HEK293 (cell line): ENCODE data around the gene MTFP1.
A peak's percentile ranks its signal among the peaks of the same experiment; 100 is the strongest.

Experiments
- GLI4 ChIP-seq: fragments of 450-650 bp; formaldehyde crosslinking; IDR thresholded peaks from 2 replicates; pipeline ENCODE4 v1.5.1; 2016; ENCODE audit warnings: missing biosample characterization, missing genetic modification characterization
- GLIS2 ChIP-seq: fragments of 450-650 bp; formaldehyde crosslinking; IDR thresholded peaks from 2 replicates; pipeline ENCODE4 v1.5.1; 2016; ENCODE audit warnings: missing biosample characterization, missing genetic modification characterization
- MEIS1 ChIP-seq: sonication (generic); formaldehyde crosslinking; IDR thresholded peaks from 2 replicates; pipeline ENCODE4 v1.8.1; 2022; ENCODE audit warnings: missing genetic modification reagents, mild to moderate bottlenecking, borderline replicate concordance
- OSR2 ChIP-seq: fragments of 450-650 bp; formaldehyde crosslinking; IDR thresholded peaks from 2 replicates; pipeline ENCODE4 v1.5.1; 2016; ENCODE audit warnings: missing biosample characterization, missing genetic modification characterization
- SCRT1 ChIP-seq: fragments of 450-650 bp; formaldehyde crosslinking; IDR thresholded peaks from 2 replicates; pipeline ENCODE4 v1.5.1; 2016; ENCODE audit warnings: missing biosample characterization, missing genetic modification characterization, borderline replicate concordance
- ZBTB1 ChIP-seq: fragments of 450-650 bp; formaldehyde crosslinking; IDR thresholded peaks from 2 replicates; pipeline ENCODE4 v1.5.1; 2016; ENCODE audit warnings: missing biosample characterization, missing genetic modification characterization
- ZBTB8A ChIP-seq: fragments of 450-650 bp; formaldehyde crosslinking; IDR thresholded peaks from 2 replicates; pipeline ENCODE4 v1.5.1; 2016; ENCODE audit warnings: missing biosample characterization, missing genetic modification characterization
- ZFHX2 ChIP-seq: fragments of 450-650 bp; formaldehyde crosslinking; conservative IDR thresholded peaks from 2 replicates; pipeline ENCODE4 v1.5.1; 2016; ENCODE audit warnings: missing biosample characterization, missing genetic modification characterization
- ZNF121 ChIP-seq: fragments of 450-650 bp; formaldehyde crosslinking; IDR thresholded peaks from 2 replicates; pipeline ENCODE4 v1.5.1; 2016; ENCODE audit warnings: missing biosample characterization, missing genetic modification characterization
- ZNF155 ChIP-seq: fragments of 450-650 bp; formaldehyde crosslinking; IDR thresholded peaks from 2 replicates; pipeline ENCODE4 v1.5.1; 2016; ENCODE audit warnings: missing biosample characterization, missing genetic modification characterization
- ZNF175 ChIP-seq: fragments of 450-650 bp; formaldehyde crosslinking; IDR thresholded peaks from 2 replicates; pipeline ENCODE4 v1.5.1; 2016; ENCODE audit warnings: missing biosample characterization, missing genetic modification characterization
- ZNF292 ChIP-seq: fragments of 450-650 bp; formaldehyde crosslinking; IDR thresholded peaks from 2 replicates; pipeline ENCODE4 v1.5.1; 2016; ENCODE audit warnings: low read depth, missing biosample characterization, missing genetic modification characterization, borderline replicate concordance
- ZNF302 ChIP-seq: fragments of 450-650 bp; formaldehyde crosslinking; IDR thresholded peaks from 2 replicates; pipeline ENCODE4 v1.5.1; 2016; ENCODE audit warnings: missing biosample characterization, missing genetic modification characterization, low read depth
- ZNF426 ChIP-seq: fragments of 450-650 bp; formaldehyde crosslinking; IDR thresholded peaks from 2 replicates; pipeline ENCODE4 v1.5.1; 2017; ENCODE audit warnings: missing biosample characterization, missing genetic modification characterization, mild to moderate bottlenecking, inconsistent platforms, moderate library complexity
- ZNF529 ChIP-seq: fragments of 450-650 bp; formaldehyde crosslinking; IDR thresholded peaks from 2 replicates; pipeline ENCODE4 v1.5.1; 2017; ENCODE audit warnings: missing genetic modification characterization, missing biosample characterization; ENCODE audit not compliant: insufficient replicate concordance
- ZNF792 ChIP-seq: fragments of 450-650 bp; formaldehyde crosslinking; IDR thresholded peaks from 2 replicates; pipeline ENCODE4 v1.5.1; 2016; ENCODE audit warnings: missing biosample characterization, missing genetic modification characterization
- TF ChIP-seq, protein P1 (sequence below): fragments of 450-650 bp; formaldehyde crosslinking; IDR thresholded peaks from 2 replicates; pipeline ENCODE4 v1.5.1; 2016; ENCODE audit warnings: missing biosample characterization, missing genetic modification characterization
- TF ChIP-seq, protein P2 (sequence below): sonication (generic); formaldehyde crosslinking; IDR thresholded peaks from 2 replicates; pipeline ENCODE4 v1.8.1; 2022; ENCODE audit warnings: mild to moderate bottlenecking, moderate library complexity, missing genetic modification reagents
- TF ChIP-seq, protein P3 (sequence below): fragments of 450-650 bp; formaldehyde crosslinking; IDR thresholded peaks from 2 replicates; pipeline ENCODE4 v1.5.1; 2016; ENCODE audit warnings: missing biosample characterization, missing genetic modification characterization
- TF ChIP-seq, protein P4 (sequence below): fragments of 450-650 bp; formaldehyde crosslinking; IDR thresholded peaks from 2 replicates; pipeline ENCODE4 v1.5.1; 2017; ENCODE audit warnings: missing biosample characterization, mild to moderate bottlenecking, missing genetic modification characterization, moderate library complexity
- TF ChIP-seq, protein P5 (sequence below): fragments of 450-650 bp; formaldehyde crosslinking; IDR thresholded peaks from 2 replicates; pipeline ENCODE4 v1.5.1; 2016; ENCODE audit warnings: missing biosample characterization, missing genetic modification characterization

MTFP1 gene

DNA sequence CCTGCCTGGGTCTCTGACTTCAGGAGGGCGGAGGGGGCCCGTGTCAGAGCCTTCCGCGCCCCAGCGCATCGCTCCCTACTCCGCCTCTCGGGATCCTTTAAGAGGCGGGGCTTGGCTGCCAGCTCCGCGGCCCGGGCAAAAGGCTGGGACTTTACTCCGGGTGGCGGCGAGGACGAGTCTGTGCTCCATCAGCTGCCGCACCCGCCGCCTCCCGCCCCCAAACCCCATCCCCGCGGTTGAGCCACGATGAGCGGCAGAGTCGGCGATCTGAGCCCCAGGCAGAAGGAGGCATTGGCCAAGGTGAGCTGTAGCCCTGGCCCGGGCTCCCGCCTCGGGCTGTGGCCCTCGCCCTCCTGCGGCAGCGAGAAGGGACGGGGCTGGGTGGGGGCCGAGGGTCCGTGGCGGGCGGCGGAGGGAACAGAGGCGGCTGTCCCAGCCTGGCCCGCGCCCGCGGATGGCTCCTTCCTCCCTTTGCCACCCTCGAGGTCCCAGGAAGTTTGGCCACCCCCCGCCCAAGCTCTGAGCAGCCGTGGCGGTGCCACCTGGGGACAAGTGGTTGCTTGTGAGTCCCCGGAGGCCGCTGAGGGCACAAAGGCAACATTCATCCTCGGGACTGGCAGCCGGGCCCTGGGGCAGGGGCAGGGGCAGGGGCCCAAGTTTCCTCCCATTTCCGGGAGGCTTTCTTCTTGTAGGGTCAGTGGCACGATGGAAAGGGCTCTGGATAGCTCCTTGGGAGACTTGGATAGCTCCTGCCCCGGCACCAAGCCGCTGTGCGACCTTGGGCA, 28.5 kb upstream of the MTFP1 start, which contains the start of gene SEC14L2 (continued):
- TF ChIP-seq, protein P1, sequence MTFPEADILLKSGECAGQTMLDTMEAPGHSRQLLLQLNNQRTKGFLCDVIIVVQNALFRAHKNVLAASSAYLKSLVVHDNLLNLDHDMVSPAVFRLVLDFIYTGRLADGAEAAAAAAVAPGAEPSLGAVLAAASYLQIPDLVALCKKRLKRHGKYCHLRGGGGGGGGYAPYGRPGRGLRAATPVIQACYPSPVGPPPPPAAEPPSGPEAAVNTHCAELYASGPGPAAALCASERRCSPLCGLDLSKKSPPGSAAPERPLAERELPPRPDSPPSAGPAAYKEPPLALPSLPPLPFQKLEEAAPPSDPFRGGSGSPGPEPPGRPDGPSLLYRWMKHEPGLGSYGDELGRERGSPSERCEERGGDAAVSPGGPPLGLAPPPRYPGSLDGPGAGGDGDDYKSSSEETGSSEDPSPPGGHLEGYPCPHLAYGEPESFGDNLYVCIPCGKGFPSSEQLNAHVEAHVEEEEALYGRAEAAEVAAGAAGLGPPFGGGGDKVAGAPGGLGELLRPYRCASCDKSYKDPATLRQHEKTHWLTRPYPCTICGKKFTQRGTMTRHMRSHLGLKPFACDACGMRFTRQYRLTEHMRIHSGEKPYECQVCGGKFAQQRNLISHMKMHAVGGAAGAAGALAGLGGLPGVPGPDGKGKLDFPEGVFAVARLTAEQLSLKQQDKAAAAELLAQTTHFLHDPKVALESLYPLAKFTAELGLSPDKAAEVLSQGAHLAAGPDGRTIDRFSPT (tag by site-specific recombination): peak; percentile 56; the same call in 1 of the 2 replicates
- TF ChIP-seq, protein P2, sequence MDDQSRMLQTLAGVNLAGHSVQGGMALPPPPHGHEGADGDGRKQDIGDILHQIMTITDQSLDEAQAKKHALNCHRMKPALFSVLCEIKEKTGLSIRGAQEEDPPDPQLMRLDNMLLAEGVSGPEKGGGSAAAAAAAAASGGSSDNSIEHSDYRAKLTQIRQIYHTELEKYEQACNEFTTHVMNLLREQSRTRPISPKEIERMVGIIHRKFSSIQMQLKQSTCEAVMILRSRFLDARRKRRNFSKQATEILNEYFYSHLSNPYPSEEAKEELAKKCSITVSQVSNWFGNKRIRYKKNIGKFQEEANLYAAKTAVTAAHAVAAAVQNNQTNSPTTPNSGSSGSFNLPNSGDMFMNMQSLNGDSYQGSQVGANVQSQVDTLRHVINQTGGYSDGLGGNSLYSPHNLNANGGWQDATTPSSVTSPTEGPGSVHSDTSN (CRISPR knock-in tag): no peak
- TF ChIP-seq ZNF302 (tag by site-specific recombination) (no peak), ZNF292 (tag by site-specific recombination) (no peak), ZNF529 (tag by site-specific recombination) (no peak), ZNF175 (tag by site-specific recombination) (no peak), SCRT1 (tag by site-specific recombination) (no peak), OSR2 (tag by site-specific recombination) (no peak), GLIS2 (peak; percentile 69; the same call in 1 of the 2 replicates), GLI4 (no peak), ZFHX2 (tag by site-specific recombination) (no peak; the same call in 1 of the 2 replicates), ZNF121 (tag by site-specific recombination) (no peak), ZNF426 (no peak), ZNF155 (tag by site-specific recombination) (no peak), MEIS1 (CRISPR knock-in tag) (no peak), ZNF792 (tag by site-specific recombination) (no peak), ZBTB8A (tag by site-specific recombination) (peak; percentile 86), ZBTB1 (no peak)
- TF ChIP-seq, protein P3, sequence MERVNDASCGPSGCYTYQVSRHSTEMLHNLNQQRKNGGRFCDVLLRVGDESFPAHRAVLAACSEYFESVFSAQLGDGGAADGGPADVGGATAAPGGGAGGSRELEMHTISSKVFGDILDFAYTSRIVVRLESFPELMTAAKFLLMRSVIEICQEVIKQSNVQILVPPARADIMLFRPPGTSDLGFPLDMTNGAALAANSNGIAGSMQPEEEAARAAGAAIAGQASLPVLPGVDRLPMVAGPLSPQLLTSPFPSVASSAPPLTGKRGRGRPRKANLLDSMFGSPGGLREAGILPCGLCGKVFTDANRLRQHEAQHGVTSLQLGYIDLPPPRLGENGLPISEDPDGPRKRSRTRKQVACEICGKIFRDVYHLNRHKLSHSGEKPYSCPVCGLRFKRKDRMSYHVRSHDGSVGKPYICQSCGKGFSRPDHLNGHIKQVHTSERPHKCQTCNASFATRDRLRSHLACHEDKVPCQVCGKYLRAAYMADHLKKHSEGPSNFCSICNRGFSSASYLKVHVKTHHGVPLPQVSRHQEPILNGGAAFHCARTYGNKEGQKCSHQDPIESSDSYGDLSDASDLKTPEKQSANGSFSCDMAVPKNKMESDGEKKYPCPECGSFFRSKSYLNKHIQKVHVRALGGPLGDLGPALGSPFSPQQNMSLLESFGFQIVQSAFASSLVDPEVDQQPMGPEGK (tag by site-specific recombination): peak; percentile 79
- TF ChIP-seq, protein P4, sequence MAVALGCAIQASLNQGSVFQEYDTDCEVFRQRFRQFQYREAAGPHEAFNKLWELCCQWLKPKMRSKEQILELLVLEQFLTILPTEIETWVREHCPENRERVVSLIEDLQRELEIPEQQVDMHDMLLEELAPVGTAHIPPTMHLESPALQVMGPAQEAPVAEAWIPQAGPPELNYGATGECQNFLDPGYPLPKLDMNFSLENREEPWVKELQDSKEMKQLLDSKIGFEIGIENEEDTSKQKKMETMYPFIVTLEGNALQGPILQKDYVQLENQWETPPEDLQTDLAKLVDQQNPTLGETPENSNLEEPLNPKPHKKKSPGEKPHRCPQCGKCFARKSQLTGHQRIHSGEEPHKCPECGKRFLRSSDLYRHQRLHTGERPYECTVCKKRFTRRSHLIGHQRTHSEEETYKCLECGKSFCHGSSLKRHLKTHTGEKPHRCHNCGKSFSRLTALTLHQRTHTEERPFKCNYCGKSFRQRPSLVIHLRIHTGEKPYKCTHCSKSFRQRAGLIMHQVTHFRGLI (tag by site-specific recombination): no peak
- TF ChIP-seq, protein P5, sequence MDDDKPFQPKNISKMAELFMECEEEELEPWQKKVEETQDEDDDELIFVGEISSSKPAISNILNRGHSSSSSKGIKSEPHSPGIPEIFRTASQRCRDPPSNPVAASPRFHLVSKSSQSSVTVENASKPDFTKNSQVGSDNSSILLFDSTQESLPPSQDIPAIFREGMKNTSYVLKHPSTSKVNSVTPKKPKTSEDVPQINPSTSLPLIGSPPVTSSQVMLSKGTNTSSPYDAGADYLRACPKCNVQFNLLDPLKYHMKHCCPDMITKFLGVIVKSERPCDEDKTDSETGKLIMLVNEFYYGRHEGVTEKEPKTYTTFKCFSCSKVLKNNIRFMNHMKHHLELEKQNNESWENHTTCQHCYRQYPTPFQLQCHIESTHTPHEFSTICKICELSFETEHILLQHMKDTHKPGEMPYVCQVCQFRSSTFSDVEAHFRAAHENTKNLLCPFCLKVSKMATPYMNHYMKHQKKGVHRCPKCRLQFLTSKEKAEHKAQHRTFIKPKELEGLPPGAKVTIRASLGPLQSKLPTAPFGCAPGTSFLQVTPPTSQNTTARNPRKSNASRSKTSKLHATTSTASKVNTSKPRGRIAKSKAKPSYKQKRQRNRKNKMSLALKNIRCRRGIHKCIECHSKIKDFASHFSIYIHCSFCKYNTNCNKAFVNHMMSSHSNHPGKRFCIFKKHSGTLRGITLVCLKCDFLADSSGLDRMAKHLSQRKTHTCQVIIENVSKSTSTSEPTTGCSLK (tag by site-specific recombination): no peak
- TF ChIP-seq, all 188 proteins: peak for 23
